NB4 (cell line): ENCODE data around the gene TRERF1.

Source experiments
- CTCF ChIP-seq: IDR thresholded peaks from one replicate; pipeline ENCODE4 v1.5.1; 2012; ENCODE audit warnings: low read depth, low read length
- MYC ChIP-seq: IDR thresholded peaks from 2 replicates; pipeline ENCODE4 v1.6.1; 2011; ENCODE audit warnings: low read depth, low read length

- TF ChIP-seq CTCF: no peak
- no peak for TF ChIP-seq MYC
These were observed 63.7 kb downstream of the TRERF1 start for GRCh38 chr6:42388046-42388445.
